GM12864 (cell line): ENCODE measurements around the gene RUNDC3A.

ENCODE experiments used
- DNase-seq: peaks from one replicate; pipeline ENCODE4 v3.0.0-alpha.2; 2011; ENCODE audit warnings: low read depth
- H3K4me3 ChIP-seq: 2 replicates; pipeline ENCODE4 v1.5.1; 2011; ENCODE audit warnings: mild to moderate bottlenecking, low read depth, low read length, control low read depth
- TF ChIP-seq, protein P1 (sequence below): IDR thresholded peaks from 2 replicates; pipeline ENCODE4 v1.5.1; 2011; ENCODE audit warnings: low read depth, mild to moderate bottlenecking, moderate library complexity, low read length, control low read depth, inconsistent platforms; ENCODE audit errors: missing control alignments

Gene RUNDC3A

DNA sequence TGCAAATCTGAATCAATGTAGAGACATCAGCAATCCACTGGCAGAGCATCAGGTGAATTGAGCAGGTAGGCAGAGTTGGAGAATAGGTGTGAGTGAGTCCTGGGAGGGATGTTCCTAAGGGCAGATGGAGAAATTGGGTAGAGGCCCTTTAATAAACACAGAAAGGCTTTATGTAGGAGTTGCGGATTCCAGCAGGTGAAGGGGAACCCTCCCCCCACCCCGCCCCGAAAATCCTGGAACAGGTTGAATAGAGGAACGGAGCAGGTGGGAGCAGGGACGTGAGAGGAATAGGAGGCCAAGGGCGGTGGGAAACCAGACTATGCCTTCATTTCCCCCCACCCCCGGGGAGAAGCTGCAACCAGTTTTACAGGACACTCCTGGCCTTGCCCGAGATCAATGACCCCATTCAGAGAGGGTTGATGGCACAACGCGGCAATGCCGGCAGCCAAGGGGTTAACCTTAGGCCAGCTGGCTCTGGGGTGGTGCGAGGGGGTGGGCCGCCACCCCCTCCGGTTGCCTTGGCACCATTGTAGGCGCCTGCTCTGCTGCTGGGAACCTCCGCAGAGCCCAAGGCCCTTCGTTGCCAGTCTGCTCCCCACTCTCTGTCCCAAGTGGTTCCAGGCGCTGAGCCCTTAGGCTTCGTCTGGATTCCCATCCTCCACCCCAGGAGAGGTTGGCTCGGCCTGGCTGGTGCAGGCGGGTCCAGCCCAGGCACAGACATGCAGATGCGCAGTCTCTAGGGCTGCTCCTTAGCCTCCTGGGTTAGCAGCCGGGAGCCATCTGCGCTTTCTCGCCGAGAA, 814 bp upstream of the RUNDC3A start:
- DNase-seq, result no peak
- no peak overlapping the region for H3K4me3 ChIP-seq
- TF ChIP-seq, protein P1, sequence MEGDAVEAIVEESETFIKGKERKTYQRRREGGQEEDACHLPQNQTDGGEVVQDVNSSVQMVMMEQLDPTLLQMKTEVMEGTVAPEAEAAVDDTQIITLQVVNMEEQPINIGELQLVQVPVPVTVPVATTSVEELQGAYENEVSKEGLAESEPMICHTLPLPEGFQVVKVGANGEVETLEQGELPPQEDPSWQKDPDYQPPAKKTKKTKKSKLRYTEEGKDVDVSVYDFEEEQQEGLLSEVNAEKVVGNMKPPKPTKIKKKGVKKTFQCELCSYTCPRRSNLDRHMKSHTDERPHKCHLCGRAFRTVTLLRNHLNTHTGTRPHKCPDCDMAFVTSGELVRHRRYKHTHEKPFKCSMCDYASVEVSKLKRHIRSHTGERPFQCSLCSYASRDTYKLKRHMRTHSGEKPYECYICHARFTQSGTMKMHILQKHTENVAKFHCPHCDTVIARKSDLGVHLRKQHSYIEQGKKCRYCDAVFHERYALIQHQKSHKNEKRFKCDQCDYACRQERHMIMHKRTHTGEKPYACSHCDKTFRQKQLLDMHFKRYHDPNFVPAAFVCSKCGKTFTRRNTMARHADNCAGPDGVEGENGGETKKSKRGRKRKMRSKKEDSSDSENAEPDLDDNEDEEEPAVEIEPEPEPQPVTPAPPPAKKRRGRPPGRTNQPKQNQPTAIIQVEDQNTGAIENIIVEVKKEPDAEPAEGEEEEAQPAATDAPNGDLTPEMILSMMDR, result no peak

- DNase-seq, result no peak
- H3K4me3 ChIP-seq, result no peak overlapping the region
- TF ChIP-seq, protein P1, result no peak
These were observed 464 bp downstream of the RUNDC3A start for GRCh38 chr17:44308865-44309264.

DNA sequence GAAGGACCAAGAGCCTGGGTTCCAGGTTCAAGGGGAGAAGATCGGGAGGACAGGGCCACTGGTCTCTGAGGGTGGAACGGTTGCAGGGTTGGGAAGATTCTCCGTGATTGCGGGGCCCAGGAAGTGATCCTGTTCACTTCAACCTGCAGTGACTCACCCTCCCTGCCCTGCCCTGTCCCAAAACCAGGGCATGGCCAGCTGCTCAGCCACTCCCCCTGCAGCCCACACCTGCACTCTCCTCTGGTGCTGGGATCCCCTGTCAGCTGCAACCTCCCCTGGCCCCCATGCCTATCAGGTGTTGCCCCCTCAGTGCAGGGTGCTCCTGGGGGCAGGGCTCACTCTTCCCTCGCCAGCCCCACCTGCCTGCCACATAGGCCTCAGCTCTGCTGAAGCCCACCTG, 1.1 kb downstream of the RUNDC3A start:
- TF ChIP-seq, protein P1, result no peak
- H3K4me3 ChIP-seq, result no peak overlapping the region
- DNase-seq, result no peak

DNA sequence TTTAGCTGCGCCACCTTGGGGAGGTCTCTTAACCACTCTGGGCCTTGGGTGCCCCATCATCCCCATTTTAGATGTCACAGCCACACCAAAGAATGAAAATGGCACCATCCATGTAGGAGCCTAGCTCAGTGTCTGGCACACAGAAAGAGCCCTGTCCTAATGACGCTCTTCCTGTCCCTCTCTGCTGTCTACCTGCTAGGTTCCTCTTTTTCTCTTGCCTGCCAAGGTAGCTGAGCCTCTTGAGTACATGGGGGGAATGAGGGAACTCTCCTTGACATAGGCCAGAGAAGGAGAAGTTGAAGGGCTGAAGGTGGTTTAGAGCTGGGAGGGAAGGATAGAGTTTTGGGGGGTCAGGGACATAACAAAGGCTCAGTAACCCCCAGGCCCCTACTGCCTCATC, 1.8 kb downstream of the RUNDC3A start:
- DNase-seq, result no peak
- H3K4me3 ChIP-seq, result no peak overlapping the region
- TF ChIP-seq, protein P1, result no peak

DNA sequence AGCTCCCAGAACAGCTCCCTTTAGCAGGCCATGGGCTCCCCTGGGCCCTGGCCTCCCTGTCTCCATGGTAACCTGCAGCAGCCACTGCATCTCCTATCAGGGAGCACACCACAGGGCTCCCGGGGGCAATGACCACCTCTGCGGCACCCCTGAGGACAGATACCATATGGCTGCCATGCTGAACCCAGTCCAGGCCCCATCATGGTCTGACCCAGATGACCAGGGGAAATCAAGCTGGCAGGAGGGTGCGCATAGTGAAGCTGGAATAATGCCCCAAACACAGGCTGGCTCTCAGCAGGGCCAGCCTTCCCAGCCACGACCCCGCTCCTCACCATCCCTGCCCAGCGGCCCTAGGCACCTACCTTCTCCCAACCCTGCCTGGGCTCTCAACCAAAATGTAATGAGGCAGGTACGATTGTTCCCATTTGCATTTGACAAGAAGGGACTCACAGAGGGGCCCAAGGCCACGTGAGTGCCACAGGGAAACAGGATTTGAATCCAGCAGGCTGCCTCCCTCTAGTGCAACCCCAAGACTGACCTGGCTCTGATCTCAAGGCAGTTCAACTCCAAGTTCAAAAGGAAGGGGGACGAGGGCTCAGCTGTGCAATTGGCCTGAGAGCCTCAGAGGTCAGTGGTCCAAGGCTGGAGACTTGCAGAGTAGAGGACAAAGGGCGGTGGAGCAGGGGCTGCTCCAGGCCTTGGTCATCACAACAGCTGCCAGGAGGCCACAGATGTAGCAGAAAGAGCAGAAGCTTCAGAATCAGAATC, 2.4 kb downstream of the RUNDC3A start:
- H3K4me3 ChIP-seq, result no peak overlapping the region
- DNase-seq, result no peak
- TF ChIP-seq, protein P1, result no peak

DNA sequence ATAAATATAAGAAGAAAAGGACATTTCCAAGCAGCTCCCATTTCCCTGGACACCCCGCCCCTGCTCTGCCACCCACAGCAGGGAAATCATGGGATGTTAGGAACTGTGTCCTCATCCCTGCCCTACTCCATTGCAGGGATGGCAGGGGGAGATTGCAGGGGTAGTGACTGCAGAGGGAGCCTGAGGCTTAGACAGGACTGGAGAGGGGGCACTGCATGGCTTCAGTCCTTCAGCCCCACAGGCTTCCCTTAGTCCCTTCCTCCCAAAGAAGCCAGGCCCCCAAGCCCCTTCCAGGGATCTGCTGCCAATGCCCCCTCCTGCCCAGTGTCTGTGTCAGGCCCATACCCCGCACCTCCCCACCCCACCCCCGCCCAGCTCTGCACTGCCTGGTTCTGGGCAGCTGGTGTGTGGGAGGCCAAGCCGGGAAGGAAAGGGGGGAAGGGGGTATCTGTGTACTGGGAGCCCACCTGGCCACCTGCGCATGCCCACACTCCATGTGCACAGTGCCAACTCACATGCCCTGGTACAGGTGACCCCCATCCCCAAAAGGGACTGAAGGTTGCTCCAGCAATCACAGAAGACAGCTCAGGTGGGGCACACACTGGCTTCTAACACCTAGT, 3.3 kb downstream of the RUNDC3A start:
- no peak overlapping the region for H3K4me3 ChIP-seq
- TF ChIP-seq, protein P1, result no peak
- DNase-seq, result no peak
